HepG2 (cell line): ENCODE measurements around the gene CCDC170. TPM values are rescaled to one million over a fixed set of nuclear protein-coding genes. Genes with fewer than 3 reads are reported as not detected.

Source experiments
- ARHGAP35 ChIP-seq: sonication (generic); formaldehyde crosslinking; IDR thresholded peaks from 2 replicates; pipeline ENCODE4 v1.9.0; 2022; ENCODE audit warnings: mild to moderate bottlenecking, inconsistent platforms, moderate library complexity, missing genetic modification reagents, borderline replicate concordance
- BATF2 ChIP-seq: sonication (generic); formaldehyde crosslinking; IDR thresholded peaks from 2 replicates; pipeline ENCODE4 v1.8.0; 2022; ENCODE audit warnings: mild to moderate bottlenecking, missing genetic modification reagents, moderate library complexity
- BCL6 ChIP-seq: IDR thresholded peaks from 2 replicates; pipeline ENCODE4 v1.6.1; 2016; ENCODE audit warnings: missing genetic modification reagents, missing compliant biosample characterization
- CERS6 ChIP-seq: sonication (generic); formaldehyde crosslinking; IDR thresholded peaks from 2 replicates; pipeline ENCODE4 v1.5.0; 2020; ENCODE audit warnings: missing genetic modification reagents
- CSRNP2 ChIP-seq: sonication (generic); formaldehyde crosslinking; conservative IDR thresholded peaks from 2 replicates; pipeline ENCODE4 v1.8.0; 2022; ENCODE audit warnings: low read depth, missing genetic modification reagents
- ELF1 ChIP-seq: sonication (generic); formaldehyde crosslinking; IDR thresholded peaks from 2 replicates; pipeline ENCODE4 v1.4.0; 2020; ENCODE audit warnings: missing genetic modification reagents
- EP300 ChIP-seq, 3 experiments: sonication (generic) in 1 of 3; formaldehyde crosslinking in 1 of 3; IDR thresholded peaks; 2 replicates each; pipeline versions ENCODE4 v1.5.1 to v1.6.1; 2011 to 2020; ENCODE audit warnings: low read depth in 2 of 3, low read length in 2 of 3, borderline replicate concordance in 1 of 3, improper control_type of control experiment in 1 of 3, mild to moderate bottlenecking in 1 of 3, missing genetic modification reagents in 1 of 3, moderate library complexity in 1 of 3
- ERF ChIP-seq: IDR thresholded peaks from 2 replicates; pipeline ENCODE4 v1.6.1; 2018; ENCODE audit warnings: missing biosample characterization, missing genetic modification reagents
- HNF1B ChIP-seq: sonication (generic); formaldehyde crosslinking; IDR thresholded peaks from 2 replicates; pipeline ENCODE4 v1.5.1; 2020; ENCODE audit warnings: mild to moderate bottlenecking, moderate library complexity, missing genetic modification reagents
- KAT7 ChIP-seq: IDR thresholded peaks from 2 replicates; pipeline ENCODE4 v1.6.1; 2018; ENCODE audit warnings: borderline replicate concordance, missing compliant biosample characterization
- NR1H2 ChIP-seq: sonication (generic); formaldehyde crosslinking; IDR thresholded peaks from 2 replicates; pipeline ENCODE4 v1.8.1; 2022; ENCODE audit warnings: low read depth, missing genetic modification reagents, borderline replicate concordance
- SOX6 ChIP-seq, 2 experiments: fragments of 450-650 bp in 1 of 2; sonication (generic) in 1 of 2; formaldehyde crosslinking in 1 of 2; IDR thresholded peaks; 2 replicates each; pipeline versions ENCODE4 v1.4.0 to v1.6.1; 2017 to 2020; ENCODE audit warnings: antibody characterized with exemption in 1 of 2, mild to moderate bottlenecking in 1 of 2, missing genetic modification reagents in 1 of 2
- TBX2 ChIP-seq: sonication (generic); formaldehyde crosslinking; IDR thresholded peaks from 2 replicates; pipeline ENCODE4 v1.5.0; 2020; ENCODE audit warnings: missing genetic modification reagents, mild to moderate bottlenecking, borderline replicate concordance
- TGIF2 ChIP-seq: IDR thresholded peaks from 2 replicates; pipeline ENCODE4 v1.6.1; 2016; ENCODE audit warnings: control low read depth, missing compliant biosample characterization
- ZBTB38 ChIP-seq: sonication (generic); formaldehyde crosslinking; IDR thresholded peaks from 2 replicates; pipeline ENCODE4 v1.5.1; 2020; ENCODE audit warnings: mild to moderate bottlenecking, missing genetic modification reagents
- ZFP37 ChIP-seq: sonication (generic); formaldehyde crosslinking; IDR thresholded peaks from 2 replicates; pipeline ENCODE4 v1.4.0; 2020; ENCODE audit warnings: missing genetic modification reagents, borderline replicate concordance
- ZKSCAN5 ChIP-seq: sonication (generic); formaldehyde crosslinking; IDR thresholded peaks from 2 replicates; pipeline ENCODE4 v1.5.1; 2020; ENCODE audit warnings: mild to moderate bottlenecking, missing genetic modification reagents
- ZMAT5 ChIP-seq: sonication (generic); formaldehyde crosslinking; IDR thresholded peaks from 2 replicates; pipeline ENCODE4 v1.5.0; 2020; ENCODE audit warnings: mild to moderate bottlenecking, low read depth, missing genetic modification reagents, borderline replicate concordance
- ZNF275 ChIP-seq: sonication (generic); formaldehyde crosslinking; IDR thresholded peaks from 2 replicates; pipeline ENCODE4 v1.8.0; 2022; ENCODE audit warnings: missing genetic modification reagents, mild to moderate bottlenecking, inconsistent platforms, borderline replicate concordance
- ZNF589 ChIP-seq: sonication (generic); formaldehyde crosslinking; conservative IDR thresholded peaks from 2 replicates; pipeline ENCODE4 v1.8.0; 2022; ENCODE audit warnings: mild to moderate bottlenecking, moderate library complexity, missing genetic modification reagents
- ZNF703 ChIP-seq: sonication (generic); formaldehyde crosslinking; IDR thresholded peaks from 2 replicates; pipeline ENCODE4 v1.5.1; 2020; ENCODE audit warnings: missing genetic modification reagents, mild to moderate bottlenecking, moderate library complexity, borderline replicate concordance
- ZNF75D ChIP-seq: sonication (generic); formaldehyde crosslinking; IDR thresholded peaks from 2 replicates; pipeline ENCODE4 v1.8.1; 2023; ENCODE audit warnings: missing genetic modification reagents, mild to moderate bottlenecking, borderline replicate concordance
- ZNF773 ChIP-seq: sonication (generic); formaldehyde crosslinking; IDR thresholded peaks from 2 replicates; pipeline ENCODE4 v1.4.0; 2020; ENCODE audit warnings: missing genetic modification reagents, borderline replicate concordance
- polyA plus RNA-seq, 8 experiments: library from polyadenylated mRNA; depleted of rRNA in 3 of 8; stranded (reverse) in 7 of 8; unstranded in 1 of 8; fragments of >200 nt; fragmentation: Illumina TruSeq in 4 of 8; extraction: Trizol in 4 of 8; gene quantifications; 2 replicates each; pipeline versions ENCODE4 v1.2.1 to v1.2.3, GENCODE V29; 2011 to 2016; ENCODE audit warnings: low read depth in 4 of 8, missing spikeins in 1 of 8, mixed read lengths in 1 of 8; ENCODE audit not compliant: insufficient read depth in 1 of 8
- total RNA-seq, 5 experiments: library from RNA; depleted of rRNA; stranded (reverse); fragments of >200 nt; fragmentation: Illumina TruSeq; extraction: Trizol; gene quantifications; 2 replicates each; pipeline ENCODE4 v1.2.3, GENCODE V29; 2016; ENCODE audit warnings: low read depth in 1 of 5

Gene CCDC170
- total and polyA plus RNA-seq, 2 of the 13 experiments (the other 11 are each of a cell fraction or from before 2014, with no cell fraction given): 0.90 to 5.1 TPM

GRCh38 chr6:151658091-151658490, 164.3 kb downstream of the CCDC170 start (continued):
- TF ChIP-seq ZNF589 (CRISPR knock-in tag) (no peak), HNF1B (CRISPR knock-in tag) (no peak), ZMAT5 (CRISPR knock-in tag) (no peak), CERS6 (no peak), BATF2 (CRISPR knock-in tag) (no peak), ZBTB38 (CRISPR knock-in tag) (no peak), KAT7 (peak; percentile 31; the same call in 1 of the 2 replicates), SOX6 (IDR thresholded peaks at IDR 0.05) (no peak), SOX6 (CRISPR knock-in tag; IDR thresholded peaks at IDR 0.05) (peak; percentile 95), ARHGAP35 (CRISPR knock-in tag) (no peak), ZFP37 (CRISPR knock-in tag) (no peak), ZKSCAN5 (CRISPR knock-in tag) (no peak), ELF1 (CRISPR knock-in tag) (no peak), TBX2 (CRISPR knock-in tag) (peak; percentile 81), ERF (CRISPR knock-in tag) (peak; percentile 74; the same call in 1 of the 2 replicates), ZNF75D (no peak), ZNF773 (CRISPR knock-in tag) (no peak), EP300 (IDR thresholded peaks at IDR 0.05; ENCODE audit: low read depth in 2 of 2, low read length in 2 of 2) (peak in 1 of 2 experiments; percentile 96; a peak in 2 of 4 replicates), EP300 (CRISPR knock-in tag; IDR thresholded peaks at IDR 0.05; ENCODE audit: borderline replicate concordance) (peak; percentile 75; the same call in 1 of the 2 replicates), BCL6 (CRISPR knock-in tag) (peak; percentile 93), CSRNP2 (CRISPR knock-in tag) (no peak), ZNF703 (CRISPR knock-in tag) (no peak), NR1H2 (CRISPR knock-in tag) (no peak), ZNF275 (CRISPR knock-in tag) (no peak), TGIF2 (CRISPR knock-in tag) (peak; percentile 63)
